Thymus (tissue), 14 donors: ENCODE results near the gene KCNK16. TPM values are rescaled to one million over a fixed set of nuclear protein-coding genes. Genes with fewer than 3 reads are reported as not detected.

Source experiments
- DNase-seq, 9 donors: peaks; one replicate each; pipeline ENCODE4 v3.0.0-alpha.2; 2013; ENCODE audit warnings: low spot score in 9 of 9, low read depth in 6 of 9, missing footprints in 1 of 9
- H3K27ac ChIP-seq, 2 donors: one replicate each; pipeline ENCODE4 v1.5.1; 2013; ENCODE audit warnings: control low read depth in 1 of 2, low read depth in 1 of 2, low read length in 1 of 2, mild to moderate bottlenecking in 1 of 2, moderate library complexity in 1 of 2
- H3K27me3 ChIP-seq, 2 donors: one replicate each; pipeline ENCODE4 v1.5.1; 2013; ENCODE audit warnings: low read length in 1 of 2; ENCODE audit not compliant: control insufficient read depth in 2 of 2, insufficient read depth in 1 of 2
- H3K36me3 ChIP-seq, 2 donors: one replicate each; pipeline ENCODE4 v1.5.1; 2013; ENCODE audit warnings: low read length in 1 of 2, mild to moderate bottlenecking in 1 of 2, moderate library complexity in 1 of 2; ENCODE audit not compliant: control insufficient read depth in 2 of 2, insufficient read depth in 2 of 2
- H3K4me1 ChIP-seq, 2 donors: one replicate each; pipeline ENCODE4 v1.5.1; 2013; ENCODE audit warnings: low read length in 2 of 2; ENCODE audit not compliant: control insufficient read depth in 2 of 2, insufficient read depth in 2 of 2
- H3K4me3 ChIP-seq, 2 donors: one replicate each; pipeline ENCODE4 v1.5.1; 2013; ENCODE audit warnings: low read length in 2 of 2, control low read depth in 1 of 2, mild to moderate bottlenecking in 1 of 2
- H3K9me3 ChIP-seq, 2 donors: one replicate each; pipeline ENCODE4 v1.5.1; 2013; ENCODE audit warnings: low read length in 1 of 2, mild to moderate bottlenecking in 1 of 2; ENCODE audit not compliant: control insufficient read depth in 2 of 2, insufficient read depth in 1 of 2
- WGBS: extraction: QIAGEN DNeasy Blood & Tissue Kit; methylation state at CpG from one replicate; pipeline ENCODE4 v1.1.7; 2013; 5-methylcytosine and 5-hydroxymethylcytosine counted together
- long read RNA-seq, 10 donors: transcript quantifications; one replicate each; lab custom pipeline, GENCODE V29; 2026
- polyA plus RNA-seq: library from polyadenylated mRNA; stranded (reverse); fragments of 200-250 nt; gene quantifications from one replicate; pipeline ENCODE4 v1.2.3, GENCODE V29; 2013
- total RNA-seq: library from RNA; stranded (reverse); fragments of 120-200 nt; gene quantifications from one replicate; pipeline ENCODE4 v1.2.4, GENCODE V29; 2013
- donor health status: healthy.

Gene KCNK16
- total RNA-seq (not detected), polyA plus RNA-seq (0.07 TPM)
- long read RNA-seq, donor 1 = 0 reads
- long read RNA-seq, donor 2 = 0 reads
- long read RNA-seq, donor 3 = 0 reads
- long read RNA-seq, donor 4 = 0 reads
- long read RNA-seq, donor 5 = 0 reads
- long read RNA-seq, donor 6 = 0 reads
- long read RNA-seq, donor 7 = 0 reads
- long read RNA-seq, donor 8 = 0 reads
- long read RNA-seq, donor 9 = 0 reads
- long read RNA-seq, donor 10 = 0 reads

DNA sequence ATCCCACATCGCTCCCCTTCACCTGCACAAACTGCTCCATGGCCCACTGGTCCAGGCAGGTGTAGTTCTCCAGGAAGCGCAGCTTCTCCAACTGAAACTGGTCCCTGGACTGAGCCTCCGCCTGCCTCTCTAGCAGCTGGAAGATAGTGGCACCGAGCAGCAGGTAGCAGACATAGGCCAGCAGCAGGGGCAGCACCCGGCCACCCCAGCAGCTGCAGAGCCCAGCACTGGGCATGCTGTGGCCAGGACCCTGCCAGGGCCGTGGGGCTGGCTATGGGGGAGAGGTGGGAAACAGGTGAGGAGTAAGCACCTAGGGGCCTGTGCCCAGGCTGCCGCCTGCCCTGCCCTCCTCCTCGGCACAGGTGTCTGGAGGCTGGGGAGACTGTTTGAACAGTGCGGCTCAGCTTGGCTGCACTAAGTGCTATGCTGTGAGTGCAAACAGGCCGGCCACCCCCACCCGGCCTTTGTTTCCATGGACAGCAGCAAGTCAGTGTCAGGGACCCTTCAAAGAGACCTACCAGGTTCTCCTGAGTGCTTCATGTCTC is at the start of gene KCNK16:
Gene KCNK16 (minus strand): TSS at position 397 of the 545 bp plus-strand sequence. CDS start 162 bp downstream, at position 235.
- 93% methylated on average over 11 of the region's 11 CpGs for WGBS
- Histone ChIP-seq H3K9me3 (no peaks in the 10 kb centered on the region), H3K27ac (no peak within 1 kb of the TSS), H3K27me3 (no peaks in the 10 kb centered on the region), H3K36me3 (no peaks in the 10 kb centered on the region), H3K4me3 (no peak within 1 kb of the TSS), H3K4me1 (peaks cover 0 to 17% of the 10 kb centered on the region in 2 donors)
- DNase-seq = no peak

DNA sequence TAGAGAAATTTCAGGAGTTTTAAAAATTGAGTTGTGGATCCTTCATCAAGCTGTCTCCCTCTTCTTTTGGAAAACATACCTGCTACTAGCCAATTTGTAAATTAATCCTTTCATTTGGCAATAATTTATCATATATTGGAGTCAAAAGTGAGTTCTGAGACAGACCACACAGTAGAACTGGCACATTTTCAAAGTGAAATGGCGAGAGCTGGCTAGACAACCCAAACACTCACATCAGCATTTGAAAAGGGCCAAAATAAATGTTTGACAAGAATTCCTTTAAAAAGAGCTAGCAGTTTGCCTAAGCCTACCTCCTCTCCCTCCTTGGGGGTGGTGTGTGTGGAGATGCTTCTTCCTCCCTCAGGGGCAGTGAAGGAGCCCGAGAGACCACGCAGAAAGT is 47.9 kb upstream of the KCNK16 start:
- no peak for DNase-seq
- Histone ChIP-seq H3K27me3 (no peaks in the 10 kb centered on the region), H3K4me3 (no peak overlapping the region), H3K9me3 (no peaks in the 10 kb centered on the region), H3K27ac (no peak overlapping the region), H3K36me3 (no peaks in the 10 kb centered on the region), H3K4me1 (no peaks in the 10 kb centered on the region)
- WGBS = 95% methylated on average over 3 of the region's 3 CpGs

DNA sequence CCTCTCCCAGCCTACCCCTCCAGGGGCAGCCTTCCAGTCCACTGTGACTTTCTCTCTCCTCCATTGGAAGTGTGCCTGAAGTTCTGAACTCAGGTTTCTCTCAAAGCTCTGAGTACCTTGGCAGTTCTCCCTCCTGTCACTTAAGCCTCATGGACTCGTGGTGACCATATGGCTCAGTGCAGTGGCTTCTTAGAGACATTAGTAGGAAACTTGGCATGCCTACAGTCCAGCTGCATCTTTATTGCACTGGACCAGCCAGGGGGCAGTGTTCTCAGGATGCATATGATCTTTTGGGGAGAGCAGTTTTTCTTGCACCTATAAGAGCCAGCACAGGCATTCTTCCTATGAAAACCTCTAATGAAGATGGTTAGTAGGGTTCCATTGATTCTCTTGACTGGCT is 47.5 kb upstream of the KCNK16 start:
- Histone ChIP-seq H3K9me3 (no peaks in the 10 kb centered on the region), H3K27ac (no peak overlapping the region), H3K4me1 (no peaks in the 10 kb centered on the region), H3K4me3 (no peak overlapping the region), H3K27me3 (no peaks in the 10 kb centered on the region), H3K36me3 (no peaks in the 10 kb centered on the region)
- DNase-seq = no peak
- WGBS = 83% methylated on average over 1 of the region's 1 CpG

DNA sequence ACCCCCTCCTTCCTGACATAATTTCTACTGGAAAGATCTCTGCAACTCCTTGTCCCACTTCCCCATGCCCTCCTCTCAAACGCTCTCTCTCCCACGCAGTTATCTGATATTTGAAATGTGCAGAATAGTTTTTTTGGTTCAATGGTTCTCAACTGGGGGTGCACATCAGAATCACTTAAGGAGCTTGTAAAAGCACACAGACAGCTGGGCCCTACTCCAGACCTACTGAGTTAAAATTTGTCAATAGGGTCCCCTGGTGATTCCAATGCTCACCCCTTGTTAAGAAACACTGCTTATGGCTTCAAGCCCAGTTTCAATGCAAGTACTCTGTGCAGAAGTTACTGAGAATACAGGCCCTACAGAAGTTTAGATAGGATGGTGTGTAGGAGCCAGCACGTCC is 45.2 kb upstream of the KCNK16 start:
- H3K4me1 ChIP-seq = no peaks in the 10 kb centered on the region
- whole genome bisulfite sequencing = 95% methylated on average over 3 of the region's 3 CpGs
- H3K27me3 ChIP-seq = no peaks in the 10 kb centered on the region
- no peaks in the 10 kb centered on the region for H3K36me3 ChIP-seq
- no peak overlapping the region for H3K4me3 ChIP-seq
- no peak overlapping the region for H3K27ac ChIP-seq
- no peaks in the 10 kb centered on the region for H3K9me3 ChIP-seq
- no peak for DNase-seq

DNA sequence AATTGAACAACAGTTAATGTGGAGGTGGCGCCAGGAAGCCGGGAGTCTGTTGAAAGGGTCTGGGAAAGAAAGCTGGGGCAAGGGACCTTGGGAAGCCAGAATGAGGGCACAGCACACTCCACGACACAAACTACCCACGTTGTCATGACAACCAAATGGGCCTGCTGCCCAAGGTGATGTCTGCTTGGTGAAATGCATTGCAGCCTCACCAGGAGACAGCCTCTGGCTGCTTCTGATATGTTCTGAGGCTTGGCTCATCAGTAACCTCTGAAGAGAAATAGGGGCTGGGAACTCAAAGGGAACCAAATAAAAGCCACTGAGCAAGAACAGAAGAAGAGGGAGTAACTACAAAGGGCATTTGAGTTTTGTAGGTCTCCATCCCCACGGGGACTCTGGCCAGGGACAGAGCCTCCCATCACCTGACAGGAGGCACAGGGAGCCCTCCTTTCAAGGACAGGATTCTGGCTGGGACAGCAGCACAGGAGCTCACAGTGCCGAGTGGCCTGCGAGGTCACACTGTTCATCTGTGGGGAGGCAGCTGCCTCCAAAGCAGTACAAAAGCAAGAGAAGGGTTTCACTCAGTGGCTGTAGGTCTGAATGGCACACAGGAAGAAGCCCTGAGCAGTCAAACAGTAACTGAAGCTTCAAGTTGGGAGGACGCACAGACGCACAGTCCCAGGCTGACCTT is 44.6 kb upstream of the KCNK16 start:
- whole genome bisulfite sequencing = 90% methylated on average over 9 of the region's 9 CpGs
- Histone ChIP-seq H3K4me3 (no peak overlapping the region), H3K9me3 (no peaks in the 10 kb centered on the region), H3K27ac (no peak overlapping the region), H3K4me1 (no peaks in the 10 kb centered on the region), H3K27me3 (no peaks in the 10 kb centered on the region), H3K36me3 (no peaks in the 10 kb centered on the region)
- DNase-seq = no peak

DNA sequence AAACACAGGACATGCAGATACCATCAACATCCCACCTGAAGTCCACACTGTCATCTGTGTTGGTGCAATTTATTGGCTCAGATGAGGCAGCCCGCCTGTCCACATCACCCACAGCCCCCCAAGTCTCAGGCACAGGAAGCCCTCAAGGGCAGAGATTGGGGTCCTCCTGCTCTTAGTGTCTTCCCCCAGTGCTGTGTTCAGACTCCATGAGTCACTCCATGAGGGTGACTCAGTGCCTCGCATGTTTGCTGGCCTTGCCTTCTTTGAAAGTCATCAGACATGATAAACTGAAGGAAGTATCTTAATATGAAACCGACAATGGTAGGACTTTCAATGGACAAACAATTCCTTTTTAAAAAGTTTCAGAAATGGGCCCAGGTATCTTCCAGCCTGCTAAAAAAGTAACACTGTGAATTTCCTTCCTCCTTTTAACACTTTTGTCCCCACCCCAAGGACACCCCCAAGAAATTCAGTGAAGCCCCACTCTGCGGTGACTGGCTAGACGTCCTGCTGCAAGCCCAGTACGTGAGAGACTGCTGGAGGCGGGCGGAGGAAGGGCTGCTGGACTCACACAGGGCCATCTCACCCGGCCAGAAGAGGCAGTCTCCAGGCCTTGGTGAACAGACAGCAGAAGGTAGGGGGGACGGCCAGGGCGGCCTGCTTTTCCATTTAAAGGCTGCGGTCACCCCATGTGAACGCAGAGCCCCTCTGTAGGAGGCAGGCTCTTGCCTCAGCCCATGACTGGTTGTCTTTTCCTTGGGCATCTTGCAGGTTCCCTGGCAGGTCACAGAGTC is 43.0 kb upstream of the KCNK16 start:
- H3K27ac ChIP-seq = no peak overlapping the region

DNA sequence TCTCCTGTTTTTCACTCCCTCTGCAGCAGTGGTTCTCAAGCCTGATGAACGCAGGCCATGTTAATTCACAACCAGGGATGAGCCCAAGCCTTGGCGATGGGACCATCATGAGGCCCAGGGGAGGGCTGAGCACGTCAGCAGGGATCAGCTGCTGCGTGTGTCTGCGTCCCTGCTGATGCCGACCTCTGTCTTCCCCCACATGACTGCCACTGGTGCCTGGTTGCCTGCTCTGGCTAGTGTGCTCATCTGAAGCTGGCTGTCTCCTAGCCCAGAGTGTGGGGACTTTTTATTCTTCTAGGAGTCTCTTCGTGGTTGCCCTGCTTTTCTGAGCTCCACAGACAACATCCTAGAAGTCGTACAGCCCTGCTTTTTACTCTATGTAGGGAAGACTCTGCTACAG is 40.8 kb upstream of the KCNK16 start:
- H3K27ac ChIP-seq = no peak overlapping the region
- WGBS = 96% methylated on average over 8 of the region's 8 CpGs
- no peaks in the 10 kb centered on the region for H3K27me3 ChIP-seq
- no peak overlapping the region for H3K4me3 ChIP-seq
- peaks cover 0 to 3% of the 10 kb centered on the region in 2 donors for H3K4me1 ChIP-seq
- no peaks in the 10 kb centered on the region for H3K36me3 ChIP-seq
- H3K9me3 ChIP-seq = no peaks in the 10 kb centered on the region
- no peak for DNase-seq

More for the DNA sequence above, 43.0 kb upstream of the KCNK16 start:
- 98% methylated on average over 13 of the region's 13 CpGs for WGBS
- no peaks in the 10 kb centered on the region for H3K27me3 ChIP-seq
- no peak for DNase-seq
- peaks cover 0 to 3% of the 10 kb centered on the region in 2 donors for H3K4me1 ChIP-seq
- H3K9me3 ChIP-seq = no peaks in the 10 kb centered on the region
- no peaks in the 10 kb centered on the region for H3K36me3 ChIP-seq
- H3K4me3 ChIP-seq = no peak overlapping the region

DNA sequence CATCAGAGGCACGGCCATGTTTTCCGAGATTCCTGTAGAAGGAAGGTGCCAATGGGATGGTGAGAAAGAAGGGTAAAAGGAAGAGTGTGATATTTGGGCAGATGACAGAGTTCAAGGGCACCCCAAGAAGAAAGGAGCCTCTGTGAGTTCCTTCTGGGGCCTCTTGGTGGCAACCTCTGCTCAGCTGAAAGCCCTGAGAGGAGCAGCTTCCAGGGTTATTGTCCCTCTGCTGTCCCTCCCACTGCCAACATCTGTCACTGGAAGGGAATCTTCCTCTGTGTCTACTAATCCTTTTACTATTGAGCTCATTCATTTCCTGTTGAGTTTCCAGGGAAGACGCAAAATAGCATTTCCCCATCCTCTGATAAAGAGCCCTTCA is 40.0 kb upstream of the KCNK16 start:
- WGBS = 71% methylated on average over 3 of the region's 3 CpGs
- H3K27me3 ChIP-seq = no peaks in the 10 kb centered on the region
- DNase-seq = no peak
- H3K9me3 ChIP-seq = no peaks in the 10 kb centered on the region
- H3K27ac ChIP-seq = no peak overlapping the region
- no peak overlapping the region for H3K4me3 ChIP-seq
- peaks cover 0 to 5% of the 10 kb centered on the region in 2 donors for H3K4me1 ChIP-seq
- no peaks in the 10 kb centered on the region for H3K36me3 ChIP-seq
